WTC11 (cell line): ENCODE measurements around the gene FBXL7. TPM values are rescaled to one million over a fixed set of nuclear protein-coding genes. Genes with fewer than 3 reads are reported as not detected.

Experiments used
- ATAC-seq: fragments of 200-7000 bp; cut with Tn5 transposase; 2 replicates; pipeline ENCODE4 v1.10.0; 2021; ENCODE audit warnings: mild to moderate bottlenecking, moderate library complexity
- CTCF ChIA-PET: fragments of 300-600 bp; sonication (Branson Sonifier 250); formaldehyde crosslinking; loops from one replicate; lab custom pipeline; 2021; ENCODE audit warnings: antibody characterized with exemption; lab: Charles Lee
- POLR2A ChIA-PET: fragments of 350-600 bp; sonication (Branson Sonifier 250); formaldehyde crosslinking; loops from one replicate; lab custom pipeline; 2021; ENCODE audit warnings: antibody characterized with exemption; lab: Charles Lee
- DNase-seq: peaks from one replicate; pipeline ENCODE4 v3.0.0; 2021; ENCODE audit warnings: low spot score
- H3K27ac Mint-ChIP-seq: 2 replicates; pipeline ENCODE4 v1.8.0; 2021; ENCODE audit warnings: mixed read lengths
- H3K27me3 Mint-ChIP-seq: 2 replicates; pipeline ENCODE4 v1.8.0; 2021; ENCODE audit warnings: low read depth, mild to moderate bottlenecking, moderate library complexity, mixed read lengths
- H3K36me3 Mint-ChIP-seq: 2 replicates; pipeline ENCODE4 v1.8.0; 2021; ENCODE audit warnings: mixed read lengths
- H3K4me1 Mint-ChIP-seq: 2 replicates; pipeline ENCODE4 v1.8.0; 2022; ENCODE audit warnings: mixed read lengths
- H3K4me3 Mint-ChIP-seq: 2 replicates; pipeline ENCODE4 v1.8.0; 2021; ENCODE audit warnings: mild to moderate bottlenecking, moderate library complexity, mixed read lengths
- H3K9me3 Mint-ChIP-seq: 2 replicates; pipeline ENCODE4 v1.8.0; 2021; ENCODE audit warnings: mixed read lengths
- EMX1 ChIP-seq: fragments of 250-450 bp; sonication (Bioruptor Pico); IDR thresholded peaks from 2 replicates; pipeline ENCODE4 v1.8.0; 2021; ENCODE audit warnings: mild to moderate bottlenecking
- ETV6 ChIP-seq: sonication (generic); formaldehyde crosslinking; IDR thresholded peaks from 2 replicates; pipeline ENCODE4 v1.8.1; 2022; ENCODE audit warnings: mild to moderate bottlenecking, missing genetic modification reagents
- GRHL2 ChIP-seq: fragments of 250-450 bp; sonication (Bioruptor Pico); IDR thresholded peaks from 2 replicates; pipeline ENCODE4 v1.8.0; 2022; ENCODE audit warnings: mild to moderate bottlenecking, moderate library complexity; ENCODE audit not compliant: insufficient replicate concordance, severe bottlenecking
- MXD4 ChIP-seq: fragments of 250-450 bp; sonication (Bioruptor Pico); IDR thresholded peaks from 2 replicates; pipeline ENCODE4 v1.8.0; 2021; ENCODE audit warnings: mild to moderate bottlenecking, moderate library complexity, borderline replicate concordance
- MYBL2 ChIP-seq: sonication (generic); formaldehyde crosslinking; IDR thresholded peaks from 2 replicates; pipeline ENCODE4 v1.8.1; 2023; ENCODE audit warnings: mild to moderate bottlenecking, moderate library complexity, missing genetic modification reagents
- NR1H2 ChIP-seq: sonication (generic); formaldehyde crosslinking; IDR thresholded peaks from 2 replicates; pipeline ENCODE4 v1.9.0; 2021; ENCODE audit warnings: mild to moderate bottlenecking, moderate library complexity, missing genetic modification reagents
- PRRX2 ChIP-seq: fragments of 250-450 bp; sonication (Bioruptor Pico); IDR thresholded peaks from 2 replicates; pipeline ENCODE4 v1.8.0; 2021; ENCODE audit warnings: mild to moderate bottlenecking
- RORB ChIP-seq: fragments of 250-450 bp; sonication (Bioruptor Pico); IDR thresholded peaks from 2 replicates; pipeline ENCODE4 v1.9.0; 2021; ENCODE audit warnings: mild to moderate bottlenecking
- SMAD4 ChIP-seq: sonication (generic); formaldehyde crosslinking; IDR thresholded peaks from 2 replicates; pipeline ENCODE4 v1.8.0; 2022; ENCODE audit warnings: mild to moderate bottlenecking, missing genetic modification reagents
- TEAD1 ChIP-seq: sonication (generic); formaldehyde crosslinking; IDR thresholded peaks from 2 replicates; pipeline ENCODE4 v1.8.0; 2022; ENCODE audit warnings: mild to moderate bottlenecking, missing genetic modification reagents
- ZNF219 ChIP-seq: sonication (generic); formaldehyde crosslinking; IDR thresholded peaks from 2 replicates; pipeline ENCODE4 v1.8.0; 2023; ENCODE audit warnings: missing genetic modification reagents, mild to moderate bottlenecking, borderline replicate concordance
- ZNF263 ChIP-seq: sonication (generic); formaldehyde crosslinking; IDR thresholded peaks from 2 replicates; pipeline ENCODE4 v1.8.1; 2022; ENCODE audit warnings: low read depth, mild to moderate bottlenecking, moderate library complexity, missing genetic modification reagents
- total RNA-seq: library from RNA; stranded (reverse); gene quantifications from 3 replicates; pipeline ENCODE4 v1.2.3, GENCODE V29; 2021
- TF ChIP-seq, protein P1 (sequence below): fragments of 250-450 bp; sonication (Bioruptor Pico); IDR thresholded peaks from 2 replicates; pipeline ENCODE4 v1.9.0; 2021; ENCODE audit warnings: moderate library complexity, mild to moderate bottlenecking, inconsistent platforms, borderline replicate concordance
- TF ChIP-seq, protein P2 (sequence below): sonication (generic); formaldehyde crosslinking; IDR thresholded peaks from 2 replicates; pipeline ENCODE4 v1.8.0; 2023; ENCODE audit warnings: missing genetic modification reagents, mild to moderate bottlenecking, borderline replicate concordance
- TF ChIP-seq, protein P3 (sequence below): sonication (generic); formaldehyde crosslinking; IDR thresholded peaks from 2 replicates; pipeline ENCODE4 v1.8.1; 2023; ENCODE audit warnings: mild to moderate bottlenecking, missing genetic modification reagents, borderline replicate concordance
- TF ChIP-seq, protein P4 (sequence below): sonication (generic); formaldehyde crosslinking; IDR thresholded peaks from 2 replicates; pipeline ENCODE4 v1.8.0; 2022; ENCODE audit warnings: missing genetic modification reagents
- TF ChIP-seq, protein P5 (sequence below): sonication (generic); formaldehyde crosslinking; IDR thresholded peaks from 2 replicates; pipeline ENCODE4 v1.8.1; 2022; ENCODE audit warnings: low read depth, missing genetic modification reagents, borderline replicate concordance
- TF ChIP-seq, protein P6 (sequence below): sonication (generic); formaldehyde crosslinking; IDR thresholded peaks from 2 replicates; pipeline ENCODE4 v1.8.1; 2023; ENCODE audit warnings: mild to moderate bottlenecking, missing genetic modification reagents, moderate library complexity
- TF ChIP-seq, protein P7 (sequence below): sonication (generic); formaldehyde crosslinking; IDR thresholded peaks from 2 replicates; pipeline ENCODE4 v1.8.1; 2022; ENCODE audit warnings: mild to moderate bottlenecking, moderate library complexity, missing genetic modification reagents

The FBXL7 gene
- total RNA-seq, 1 experiment from 2014 or later: 13.8 TPM

DNA sequence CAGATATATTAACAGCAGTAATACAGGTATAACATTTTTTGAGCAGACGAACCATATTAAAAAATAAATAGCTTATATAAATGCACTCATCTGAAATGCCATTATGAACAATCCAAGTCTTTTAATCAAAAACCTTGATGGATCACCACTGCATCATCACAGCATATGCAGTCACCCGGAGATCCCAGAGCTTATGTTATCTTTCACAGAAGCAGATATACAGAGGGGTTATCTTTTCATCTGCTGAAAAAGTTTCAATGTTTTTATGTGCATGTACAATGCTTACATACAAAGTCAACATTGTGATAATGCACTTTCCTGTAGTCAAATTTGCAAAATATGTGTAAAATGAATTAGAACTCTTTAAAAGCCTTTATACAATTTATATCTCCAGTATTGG lies 211.9 kb downstream of the FBXL7 start:
- Mint-ChIP-seq H3K4me3 (no peak overlapping the region), H3K4me1 (peaks cover 11% of the 10 kb centered on the region), H3K27ac (no peak overlapping the region), H3K36me3 (no peaks in the 10 kb centered on the region), H3K27me3 (no peaks in the 10 kb centered on the region), H3K9me3 (peaks cover 13% of the 10 kb centered on the region)
- ChIA-PET POLR2A (no interaction called here), CTCF (no interaction called here)
- ATAC-seq: no peak
- no peak for DNase-seq
- no peak for TF ChIP-seq ETV6
- TF ChIP-seq MYBL2 (CRISPR knock-in tag): no peak
- no peak for TF ChIP-seq GRHL2 (CRISPR knock-in tag)
- TF ChIP-seq, protein P1, sequence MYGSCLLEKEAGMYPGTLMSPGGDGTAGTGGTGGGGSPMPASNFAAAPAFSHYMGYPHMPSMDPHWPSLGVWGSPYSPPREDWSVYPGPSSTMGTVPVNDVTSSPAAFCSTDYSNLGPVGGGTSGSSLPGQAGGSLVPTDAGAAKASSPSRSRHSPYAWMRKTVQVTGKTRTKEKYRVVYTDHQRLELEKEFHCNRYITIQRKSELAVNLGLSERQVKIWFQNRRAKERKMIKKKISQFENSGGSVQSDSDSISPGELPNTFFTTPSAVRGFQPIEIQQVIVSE (CRISPR knock-in tag): no peak
- TF ChIP-seq, protein P2, sequence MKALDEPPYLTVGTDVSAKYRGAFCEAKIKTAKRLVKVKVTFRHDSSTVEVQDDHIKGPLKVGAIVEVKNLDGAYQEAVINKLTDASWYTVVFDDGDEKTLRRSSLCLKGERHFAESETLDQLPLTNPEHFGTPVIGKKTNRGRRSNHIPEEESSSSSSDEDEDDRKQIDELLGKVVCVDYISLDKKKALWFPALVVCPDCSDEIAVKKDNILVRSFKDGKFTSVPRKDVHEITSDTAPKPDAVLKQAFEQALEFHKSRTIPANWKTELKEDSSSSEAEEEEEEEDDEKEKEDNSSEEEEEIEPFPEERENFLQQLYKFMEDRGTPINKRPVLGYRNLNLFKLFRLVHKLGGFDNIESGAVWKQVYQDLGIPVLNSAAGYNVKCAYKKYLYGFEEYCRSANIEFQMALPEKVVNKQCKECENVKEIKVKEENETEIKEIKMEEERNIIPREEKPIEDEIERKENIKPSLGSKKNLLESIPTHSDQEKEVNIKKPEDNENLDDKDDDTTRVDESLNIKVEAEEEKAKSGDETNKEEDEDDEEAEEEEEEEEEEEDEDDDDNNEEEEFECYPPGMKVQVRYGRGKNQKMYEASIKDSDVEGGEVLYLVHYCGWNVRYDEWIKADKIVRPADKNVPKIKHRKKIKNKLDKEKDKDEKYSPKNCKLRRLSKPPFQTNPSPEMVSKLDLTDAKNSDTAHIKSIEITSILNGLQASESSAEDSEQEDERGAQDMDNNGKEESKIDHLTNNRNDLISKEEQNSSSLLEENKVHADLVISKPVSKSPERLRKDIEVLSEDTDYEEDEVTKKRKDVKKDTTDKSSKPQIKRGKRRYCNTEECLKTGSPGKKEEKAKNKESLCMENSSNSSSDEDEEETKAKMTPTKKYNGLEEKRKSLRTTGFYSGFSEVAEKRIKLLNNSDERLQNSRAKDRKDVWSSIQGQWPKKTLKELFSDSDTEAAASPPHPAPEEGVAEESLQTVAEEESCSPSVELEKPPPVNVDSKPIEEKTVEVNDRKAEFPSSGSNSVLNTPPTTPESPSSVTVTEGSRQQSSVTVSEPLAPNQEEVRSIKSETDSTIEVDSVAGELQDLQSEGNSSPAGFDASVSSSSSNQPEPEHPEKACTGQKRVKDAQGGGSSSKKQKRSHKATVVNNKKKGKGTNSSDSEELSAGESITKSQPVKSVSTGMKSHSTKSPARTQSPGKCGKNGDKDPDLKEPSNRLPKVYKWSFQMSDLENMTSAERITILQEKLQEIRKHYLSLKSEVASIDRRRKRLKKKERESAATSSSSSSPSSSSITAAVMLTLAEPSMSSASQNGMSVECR (CRISPR knock-in tag): no peak
- TF ChIP-seq EMX1: no peak
- TF ChIP-seq, protein P3, sequence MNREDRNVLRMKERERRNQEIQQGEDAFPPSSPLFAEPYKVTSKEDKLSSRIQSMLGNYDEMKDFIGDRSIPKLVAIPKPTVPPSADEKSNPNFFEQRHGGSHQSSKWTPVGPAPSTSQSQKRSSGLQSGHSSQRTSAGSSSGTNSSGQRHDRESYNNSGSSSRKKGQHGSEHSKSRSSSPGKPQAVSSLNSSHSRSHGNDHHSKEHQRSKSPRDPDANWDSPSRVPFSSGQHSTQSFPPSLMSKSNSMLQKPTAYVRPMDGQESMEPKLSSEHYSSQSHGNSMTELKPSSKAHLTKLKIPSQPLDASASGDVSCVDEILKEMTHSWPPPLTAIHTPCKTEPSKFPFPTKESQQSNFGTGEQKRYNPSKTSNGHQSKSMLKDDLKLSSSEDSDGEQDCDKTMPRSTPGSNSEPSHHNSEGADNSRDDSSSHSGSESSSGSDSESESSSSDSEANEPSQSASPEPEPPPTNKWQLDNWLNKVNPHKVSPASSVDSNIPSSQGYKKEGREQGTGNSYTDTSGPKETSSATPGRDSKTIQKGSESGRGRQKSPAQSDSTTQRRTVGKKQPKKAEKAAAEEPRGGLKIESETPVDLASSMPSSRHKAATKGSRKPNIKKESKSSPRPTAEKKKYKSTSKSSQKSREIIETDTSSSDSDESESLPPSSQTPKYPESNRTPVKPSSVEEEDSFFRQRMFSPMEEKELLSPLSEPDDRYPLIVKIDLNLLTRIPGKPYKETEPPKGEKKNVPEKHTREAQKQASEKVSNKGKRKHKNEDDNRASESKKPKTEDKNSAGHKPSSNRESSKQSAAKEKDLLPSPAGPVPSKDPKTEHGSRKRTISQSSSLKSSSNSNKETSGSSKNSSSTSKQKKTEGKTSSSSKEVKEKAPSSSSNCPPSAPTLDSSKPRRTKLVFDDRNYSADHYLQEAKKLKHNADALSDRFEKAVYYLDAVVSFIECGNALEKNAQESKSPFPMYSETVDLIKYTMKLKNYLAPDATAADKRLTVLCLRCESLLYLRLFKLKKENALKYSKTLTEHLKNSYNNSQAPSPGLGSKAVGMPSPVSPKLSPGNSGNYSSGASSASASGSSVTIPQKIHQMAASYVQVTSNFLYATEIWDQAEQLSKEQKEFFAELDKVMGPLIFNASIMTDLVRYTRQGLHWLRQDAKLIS (CRISPR knock-in tag): no peak
- no peak for TF ChIP-seq PRRX2 (CRISPR knock-in tag)
- TF ChIP-seq ZNF263 (CRISPR knock-in tag): no peak
- no peak for TF ChIP-seq NR1H2
- TF ChIP-seq SMAD4: no peak
- TF ChIP-seq, protein P4, sequence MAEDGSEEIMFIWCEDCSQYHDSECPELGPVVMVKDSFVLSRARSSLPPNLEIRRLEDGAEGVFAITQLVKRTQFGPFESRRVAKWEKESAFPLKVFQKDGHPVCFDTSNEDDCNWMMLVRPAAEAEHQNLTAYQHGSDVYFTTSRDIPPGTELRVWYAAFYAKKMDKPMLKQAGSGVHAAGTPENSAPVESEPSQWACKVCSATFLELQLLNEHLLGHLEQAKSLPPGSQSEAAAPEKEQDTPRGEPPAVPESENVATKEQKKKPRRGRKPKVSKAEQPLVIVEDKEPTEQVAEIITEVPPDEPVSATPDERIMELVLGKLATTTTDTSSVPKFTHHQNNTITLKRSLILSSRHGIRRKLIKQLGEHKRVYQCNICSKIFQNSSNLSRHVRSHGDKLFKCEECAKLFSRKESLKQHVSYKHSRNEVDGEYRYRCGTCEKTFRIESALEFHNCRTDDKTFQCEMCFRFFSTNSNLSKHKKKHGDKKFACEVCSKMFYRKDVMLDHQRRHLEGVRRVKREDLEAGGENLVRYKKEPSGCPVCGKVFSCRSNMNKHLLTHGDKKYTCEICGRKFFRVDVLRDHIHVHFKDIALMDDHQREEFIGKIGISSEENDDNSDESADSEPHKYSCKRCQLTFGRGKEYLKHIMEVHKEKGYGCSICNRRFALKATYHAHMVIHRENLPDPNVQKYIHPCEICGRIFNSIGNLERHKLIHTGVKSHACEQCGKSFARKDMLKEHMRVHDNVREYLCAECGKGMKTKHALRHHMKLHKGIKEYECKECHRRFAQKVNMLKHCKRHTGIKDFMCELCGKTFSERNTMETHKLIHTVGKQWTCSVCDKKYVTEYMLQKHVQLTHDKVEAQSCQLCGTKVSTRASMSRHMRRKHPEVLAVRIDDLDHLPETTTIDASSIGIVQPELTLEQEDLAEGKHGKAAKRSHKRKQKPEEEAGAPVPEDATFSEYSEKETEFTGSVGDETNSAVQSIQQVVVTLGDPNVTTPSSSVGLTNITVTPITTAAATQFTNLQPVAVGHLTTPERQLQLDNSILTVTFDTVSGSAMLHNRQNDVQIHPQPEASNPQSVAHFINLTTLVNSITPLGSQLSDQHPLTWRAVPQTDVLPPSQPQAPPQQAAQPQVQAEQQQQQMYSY (CRISPR knock-in tag): no peak

DNA sequence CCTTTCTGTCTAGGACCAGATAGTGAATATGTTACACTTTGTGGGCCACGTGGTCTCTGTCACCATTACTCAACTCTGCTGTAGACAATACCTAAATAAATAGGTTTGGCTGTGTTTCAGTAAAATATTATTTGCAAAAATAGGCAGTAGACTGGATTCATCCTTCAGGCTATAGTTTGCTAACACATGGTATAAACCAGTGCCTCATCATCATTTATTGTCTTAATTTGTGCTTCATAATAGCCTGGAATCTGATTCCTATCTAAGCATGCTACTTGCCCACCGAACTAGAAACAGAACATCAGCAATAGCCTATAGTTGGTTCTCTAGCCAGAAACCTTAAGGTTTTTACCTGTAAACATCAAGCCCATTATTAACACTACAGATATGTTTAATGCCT lies 215.6 kb downstream of the FBXL7 start:
- no peaks in the 10 kb centered on the region for H3K27me3 Mint-ChIP-seq
- POLR2A ChIA-PET: no interaction called here
- H3K4me3 Mint-ChIP-seq: no peak overlapping the region
- TF ChIP-seq ZNF219 (CRISPR knock-in tag): no peak
- no peak for TF ChIP-seq MXD4 (CRISPR knock-in tag)
- TF ChIP-seq TEAD1: no peak
- TF ChIP-seq, protein P5, sequence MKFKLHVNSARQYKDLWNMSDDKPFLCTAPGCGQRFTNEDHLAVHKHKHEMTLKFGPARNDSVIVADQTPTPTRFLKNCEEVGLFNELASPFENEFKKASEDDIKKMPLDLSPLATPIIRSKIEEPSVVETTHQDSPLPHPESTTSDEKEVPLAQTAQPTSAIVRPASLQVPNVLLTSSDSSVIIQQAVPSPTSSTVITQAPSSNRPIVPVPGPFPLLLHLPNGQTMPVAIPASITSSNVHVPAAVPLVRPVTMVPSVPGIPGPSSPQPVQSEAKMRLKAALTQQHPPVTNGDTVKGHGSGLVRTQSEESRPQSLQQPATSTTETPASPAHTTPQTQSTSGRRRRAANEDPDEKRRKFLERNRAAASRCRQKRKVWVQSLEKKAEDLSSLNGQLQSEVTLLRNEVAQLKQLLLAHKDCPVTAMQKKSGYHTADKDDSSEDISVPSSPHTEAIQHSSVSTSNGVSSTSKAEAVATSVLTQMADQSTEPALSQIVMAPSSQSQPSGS: no peak
- TF ChIP-seq RORB (CRISPR knock-in tag): no peak
- TF ChIP-seq, protein P6, sequence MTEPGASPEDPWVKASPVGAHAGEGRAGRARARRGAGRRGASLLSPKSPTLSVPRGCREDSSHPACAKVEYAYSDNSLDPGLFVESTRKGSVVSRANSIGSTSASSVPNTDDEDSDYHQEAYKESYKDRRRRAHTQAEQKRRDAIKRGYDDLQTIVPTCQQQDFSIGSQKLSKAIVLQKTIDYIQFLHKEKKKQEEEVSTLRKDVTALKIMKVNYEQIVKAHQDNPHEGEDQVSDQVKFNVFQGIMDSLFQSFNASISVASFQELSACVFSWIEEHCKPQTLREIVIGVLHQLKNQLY: no peak
- TF ChIP-seq, protein P7, sequence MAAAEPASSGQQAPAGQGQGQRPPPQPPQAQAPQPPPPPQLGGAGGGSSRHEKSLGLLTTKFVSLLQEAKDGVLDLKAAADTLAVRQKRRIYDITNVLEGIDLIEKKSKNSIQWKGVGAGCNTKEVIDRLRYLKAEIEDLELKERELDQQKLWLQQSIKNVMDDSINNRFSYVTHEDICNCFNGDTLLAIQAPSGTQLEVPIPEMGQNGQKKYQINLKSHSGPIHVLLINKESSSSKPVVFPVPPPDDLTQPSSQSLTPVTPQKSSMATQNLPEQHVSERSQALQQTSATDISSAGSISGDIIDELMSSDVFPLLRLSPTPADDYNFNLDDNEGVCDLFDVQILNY (CRISPR knock-in tag): no peak

More for the DNA sequence above, 215.6 kb downstream of the FBXL7 start:
- H3K36me3 Mint-ChIP-seq: no peaks in the 10 kb centered on the region
- H3K4me1 Mint-ChIP-seq: peaks cover 43% of the 10 kb centered on the region
- no peak for ATAC-seq
- no peak overlapping the region for H3K27ac Mint-ChIP-seq
- CTCF ChIA-PET: no interaction called here
- H3K9me3 Mint-ChIP-seq: peaks cover 13% of the 10 kb centered on the region
- no peak for DNase-seq
